ENCODE results near the gene ANKRD11.
"Not testable (repeated sequence)": the region's sequence is repeated elsewhere in the genome, so short reads cannot be mapped to it uniquely, and the experiment has no call there.

ANKRD11 gene

GRCh38 chr16:89386306-89387185 is 103.8 kb downstream of the ANKRD11 start:
- DNase-seq (ENCODE audit: low read depth in 1 of 2, low spot score in 1 of 2): no peak

GRCh38 chr16:89385712-89386111 is 104.6 kb downstream of the ANKRD11 start:
- no peak for DNase-seq (ENCODE audit: low read depth in 1 of 2, low spot score in 1 of 2)

GRCh38 chr16:89384282-89384681 is 106.1 kb downstream of the ANKRD11 start:
- no peak for DNase-seq (ENCODE audit: low read depth in 1 of 2, low spot score in 1 of 2)

- no peak for DNase-seq (ENCODE audit: low read depth in 1 of 2, low spot score in 1 of 2)
These were observed 107.0 kb downstream of the ANKRD11 start for GRCh38 chr16:89383095-89384003.

DNA sequence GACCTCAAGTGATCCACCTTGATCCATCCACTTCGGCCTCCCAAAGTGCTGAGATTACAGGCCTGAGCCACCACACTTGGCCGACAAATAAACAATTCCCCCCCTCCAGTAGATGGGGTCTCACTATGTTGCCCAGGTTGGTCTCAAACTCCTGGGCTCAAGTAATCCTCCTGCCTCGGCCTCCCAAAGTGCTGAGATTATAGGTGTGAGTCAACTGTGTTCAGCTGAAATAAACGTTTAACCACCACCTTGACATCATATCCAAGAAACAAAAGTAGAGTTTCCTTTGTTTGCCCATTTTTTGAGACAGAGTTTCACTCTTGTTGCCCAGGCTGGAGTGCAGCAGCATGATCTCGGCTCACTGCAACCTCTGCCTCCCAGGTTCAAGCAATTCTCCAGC is 107.8 kb downstream of the ANKRD11 start:
- DNase-seq (ENCODE audit: low read depth in 1 of 2, low spot score in 1 of 2): not testable (repeated sequence)

- no peak for DNase-seq (ENCODE audit: low read depth in 1 of 2, low spot score in 1 of 2)
These were observed 108.6 kb downstream of the ANKRD11 start for GRCh38 chr16:89381788-89382187.

GRCh38 chr16:89380681-89381080 is 109.7 kb downstream of the ANKRD11 start:
- no peak for DNase-seq (ENCODE audit: low read depth in 1 of 2, low spot score in 1 of 2)

- no peak for DNase-seq (ENCODE audit: low read depth in 1 of 2, low spot score in 1 of 2)
These were observed 111.2 kb downstream of the ANKRD11 start for GRCh38 chr16:89378947-89379771.

DNA sequence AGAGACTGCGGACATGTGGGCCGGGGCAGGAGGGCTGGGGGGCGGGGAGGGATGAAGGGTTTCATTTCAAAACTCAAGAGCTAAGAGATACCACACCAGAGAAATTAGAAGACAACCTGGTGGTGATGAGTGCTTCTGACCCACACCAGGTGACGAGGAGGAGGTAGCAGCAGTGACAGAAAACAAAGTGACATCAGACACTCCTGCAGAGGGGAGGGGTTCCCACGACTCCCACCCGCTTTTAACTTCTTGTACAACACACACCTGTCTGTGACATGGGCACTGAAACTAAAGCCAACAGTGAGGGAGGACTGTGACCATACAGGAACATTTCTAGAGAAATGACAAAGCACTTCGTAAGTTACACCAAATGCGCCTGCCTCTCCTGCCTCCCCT is 112.9 kb downstream of the ANKRD11 start:
- no peak for DNase-seq (ENCODE audit: low read depth in 1 of 2, low spot score in 1 of 2)

GRCh38 chr16:89376812-89377452 is 113.4 kb downstream of the ANKRD11 start:
- no peak for DNase-seq (ENCODE audit: low read depth in 1 of 2, low spot score in 1 of 2)

DNA sequence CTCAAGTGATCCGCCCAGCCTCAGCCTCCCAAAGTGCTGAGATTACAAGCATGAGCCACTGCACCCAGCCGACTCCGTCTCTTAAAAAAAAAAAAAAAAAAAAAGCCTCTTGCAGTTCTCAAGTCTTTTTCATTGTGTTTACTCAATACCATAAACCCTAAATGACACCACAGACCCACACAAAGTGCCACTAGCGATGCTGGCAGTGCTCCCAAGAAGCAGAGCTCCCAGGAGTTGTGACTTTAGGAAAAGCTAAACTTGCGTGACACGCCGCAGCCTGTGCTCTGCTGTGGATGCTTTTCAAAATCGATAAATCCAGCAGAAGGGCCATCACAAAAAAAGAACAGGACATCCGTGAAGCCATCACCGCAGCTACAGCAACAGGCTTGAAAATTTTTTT is 114.7 kb downstream of the ANKRD11 start:
- no peak for DNase-seq (ENCODE audit: low read depth in 1 of 2, low spot score in 1 of 2)

DNA sequence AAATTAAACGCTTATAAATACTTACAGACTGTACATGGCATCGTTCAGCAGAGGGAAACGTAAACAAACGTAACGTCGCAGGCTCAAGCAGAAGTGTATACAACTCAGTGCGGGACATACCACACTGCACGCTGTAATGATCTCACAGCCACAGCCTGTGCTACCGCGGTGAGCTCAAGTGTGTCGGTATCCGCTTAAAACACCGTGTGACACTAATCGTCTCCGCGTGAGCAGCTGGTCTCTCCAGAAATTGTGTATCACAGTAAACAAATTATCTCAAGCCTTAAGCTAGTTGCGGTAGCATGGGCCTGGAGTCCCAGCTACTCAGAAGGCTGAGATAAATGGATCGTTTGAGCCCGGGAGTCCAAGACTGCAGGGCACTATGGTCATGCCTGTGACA is 115.3 kb downstream of the ANKRD11 start:
- DNase-seq (ENCODE audit: low read depth in 1 of 2, low spot score in 1 of 2): no peak

DNA sequence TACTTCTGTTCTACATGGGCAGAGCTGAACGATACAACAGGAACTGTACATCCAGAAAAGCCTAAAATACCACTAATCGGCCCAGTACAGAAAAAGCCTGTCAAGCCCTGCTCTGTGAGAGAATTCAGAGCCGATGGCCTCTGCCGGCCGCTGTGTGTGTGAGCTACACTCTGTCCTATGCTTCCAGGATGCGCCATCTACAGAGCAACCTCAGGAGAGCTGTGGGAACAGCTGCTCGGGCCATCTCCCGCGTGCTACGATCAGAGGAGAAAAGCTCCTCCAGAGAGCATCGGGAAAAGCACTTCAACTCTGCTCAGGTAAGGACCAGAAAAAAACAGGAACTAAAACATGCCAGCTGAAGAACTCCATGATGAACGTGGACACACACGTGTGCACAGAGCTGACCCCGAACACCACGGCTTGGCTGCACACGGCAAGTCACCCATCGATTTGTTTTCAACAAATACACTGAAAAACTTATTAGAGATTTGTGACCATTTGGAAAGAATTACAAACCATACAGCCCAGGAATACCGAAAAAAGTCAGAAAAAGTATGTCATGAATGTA is 115.9 kb downstream of the ANKRD11 start:
- no peak for DNase-seq (ENCODE audit: low read depth in 1 of 2, low spot score in 1 of 2)

DNA sequence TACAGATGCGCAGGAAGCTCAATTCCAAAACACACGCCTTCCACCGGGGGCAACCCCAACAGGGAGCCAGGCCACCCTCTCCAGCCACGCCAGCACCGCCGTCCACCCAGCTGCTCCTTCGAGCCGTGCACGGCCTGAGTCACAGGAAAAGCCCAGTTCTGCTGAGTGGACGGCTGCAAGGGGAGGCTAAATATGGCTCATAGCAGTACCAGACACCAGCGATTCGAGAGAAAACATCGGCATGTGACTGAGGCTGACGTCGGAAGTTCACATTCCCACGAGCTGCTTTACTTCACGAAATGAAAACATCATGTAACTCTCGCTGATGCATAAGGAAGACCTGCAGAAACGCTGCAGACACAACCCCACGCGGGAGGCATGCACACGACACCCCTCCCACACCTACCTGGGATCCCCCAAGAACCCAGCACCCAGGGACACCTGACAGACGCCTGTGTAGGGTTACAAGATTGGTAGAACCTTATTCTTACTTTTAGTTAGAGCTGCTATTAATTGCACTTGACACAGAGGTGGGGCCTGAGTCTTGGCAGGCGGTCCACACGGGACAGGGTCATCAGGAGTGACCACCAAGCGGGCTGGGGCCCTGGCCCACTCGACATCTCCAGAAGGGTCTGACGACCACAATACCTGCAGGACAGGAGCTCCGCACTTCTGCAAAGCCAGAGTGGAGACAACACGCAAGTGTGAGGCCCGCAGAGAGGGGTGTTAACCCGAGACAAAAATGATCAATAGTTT is 116.8 kb downstream of the ANKRD11 start:
- DNase-seq (ENCODE audit: low read depth in 1 of 2, low spot score in 1 of 2): no peak

GRCh38 chr16:89371968-89372634 is 118.3 kb downstream of the ANKRD11 start:
- DNase-seq (ENCODE audit: low read depth in 1 of 2, low spot score in 1 of 2): no peak

DNA sequence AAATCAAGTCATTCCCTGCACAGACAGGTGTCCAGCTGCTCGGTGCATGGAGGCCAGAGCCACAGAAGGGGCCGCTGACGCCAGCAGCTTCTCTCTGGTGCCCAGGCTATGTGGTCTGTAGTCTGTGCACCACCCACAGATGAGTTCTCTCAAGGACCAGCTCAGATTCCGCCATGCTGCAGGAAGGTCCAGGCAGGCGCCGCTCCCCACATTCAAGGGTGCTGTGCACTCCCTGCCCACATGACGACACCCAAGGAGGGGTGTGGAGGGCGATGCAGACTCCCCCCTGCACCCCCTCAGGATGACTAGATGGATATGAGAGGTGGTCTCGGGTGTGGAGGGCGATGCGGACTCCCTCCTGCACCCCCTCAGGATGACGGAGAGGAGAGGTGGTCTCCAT is 119.0 kb downstream of the ANKRD11 start:
- DNase-seq (ENCODE audit: low read depth in 1 of 2, low spot score in 1 of 2): no peak

- no peak for DNase-seq (ENCODE audit: low read depth in 1 of 2, low spot score in 1 of 2)
These were observed 119.8 kb downstream of the ANKRD11 start for GRCh38 chr16:89370601-89371000.

DNA sequence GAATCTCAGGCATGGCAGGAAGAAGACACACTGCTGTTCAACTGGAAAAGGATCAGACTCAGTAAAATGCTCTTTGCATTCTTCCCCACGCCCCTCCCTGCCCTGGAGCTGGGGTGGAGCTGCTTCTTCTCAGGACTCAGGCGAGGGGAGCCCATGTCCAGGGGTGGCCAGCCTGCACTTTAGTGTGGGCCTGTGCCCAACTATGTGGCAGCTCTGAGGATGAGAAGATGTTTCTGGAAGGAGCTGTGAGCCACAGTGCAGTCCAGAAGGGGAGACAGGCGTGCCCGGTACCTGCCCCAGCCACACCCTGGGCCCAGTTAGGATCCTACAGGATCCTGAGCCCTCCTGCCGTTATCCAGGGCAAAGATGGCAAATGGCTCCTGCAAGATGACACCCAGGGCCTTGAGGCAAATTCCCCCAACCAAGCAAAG is 120.3 kb downstream of the ANKRD11 start:
- DNase-seq (ENCODE audit: low read depth in 1 of 2, low spot score in 1 of 2): no peak

- no peak for DNase-seq (ENCODE audit: low read depth in 1 of 2, low spot score in 1 of 2)
These were observed 121.0 kb downstream of the ANKRD11 start for GRCh38 chr16:89369266-89369895.
